Kidney (tissue), 14 donors: ENCODE data around the gene KIF17. TPM values are rescaled to one million over a fixed set of nuclear protein-coding genes. Genes with fewer than 3 reads are reported as not detected.

Experiments
- DNase-seq, 5 donors: peaks; one replicate each; pipeline ENCODE4 v3.0.0-alpha.2; 2013 to 2020
- FAIRE-seq: peaks from 2 replicates; lab custom pipeline; 2012; peaks lifted over from hg19 to GRCh38; lab: Jason Lieb, UNC
- H3K27ac ChIP-seq, 2 donors: one replicate each; pipeline ENCODE4 v1.7.0; 2013; ENCODE audit warnings: low read depth in 2 of 2, low read length in 2 of 2, inconsistent platforms in 1 of 2
- H3K27me3 ChIP-seq: one replicate; pipeline ENCODE4 v1.7.1; 2013; ENCODE audit warnings: low read length, inconsistent platforms; ENCODE audit not compliant: control insufficient read depth, insufficient read depth
- H3K36me3 ChIP-seq, 3 donors: one replicate each; pipeline versions ENCODE4 v1.7.0 to v1.7.1; 2013; ENCODE audit warnings: low read length in 3 of 3, control low read depth in 1 of 3, inconsistent platforms in 1 of 3; ENCODE audit not compliant: insufficient read depth in 3 of 3, control insufficient read depth in 2 of 3
- H3K4me1 ChIP-seq, 3 donors: one replicate each; pipeline versions ENCODE4 v1.7.0 to v1.7.1; 2013; ENCODE audit warnings: low read length in 3 of 3, inconsistent platforms in 1 of 3, low read depth in 1 of 3; ENCODE audit not compliant: control insufficient read depth in 2 of 3, insufficient read depth in 2 of 3
- H3K4me3 ChIP-seq, 3 donors: one replicate each; pipeline versions ENCODE4 v1.7.0 to v1.8.1; 2013; ENCODE audit warnings: low read length in 3 of 3, control low read depth in 1 of 3, inconsistent platforms in 1 of 3
- H3K9ac ChIP-seq, 3 donors: one replicate each; pipeline versions ENCODE4 v1.7.0 to v1.7.1; 2013; ENCODE audit warnings: low read length in 3 of 3, control low read depth in 1 of 3, inconsistent platforms in 1 of 3
- H3K9me3 ChIP-seq, 3 donors: one replicate each; pipeline versions ENCODE4 v1.7.0 to v1.7.1; 2013; ENCODE audit warnings: low read length in 3 of 3, control low read depth in 1 of 3, inconsistent platforms in 1 of 3; ENCODE audit not compliant: control insufficient read depth in 2 of 3, insufficient read depth in 1 of 3
- intact Hi-C: fragments of 100-400 bp; cut with DNase I; formaldehyde crosslinking; loops from one replicate; pipeline ENCODE4 v1.11.1; 2022
- polyA plus RNA-seq: library from polyadenylated mRNA; stranded (reverse); fragments of 350-450 nt; fragmentation: Illumina TruSeq; extraction: RNeasy Lipid Tissue Mini Kit (QIAGEN cat#74804); gene quantifications from one replicate; pipeline ENCODE4 v1.2.3, GENCODE V29; 2014; ENCODE audit warnings: low read depth, low replicate concordance; ENCODE audit not compliant: insufficient read depth
- total RNA-seq: library from RNA; stranded (reverse); fragmentation: NEBNext Ultra II Directional; extraction: Animal tissue kit (Norgen Biotek cat#: 25700); gene quantifications from one replicate; pipeline ENCODE4 v1.2.1, GENCODE V29; 2021
- TF ChIP-seq, protein P1 (sequence below): IDR thresholded peaks from 3 replicates; pipeline ENCODE4 v1.5.1; 2012; ENCODE audit warnings: mild to moderate bottlenecking, moderate library complexity, borderline replicate concordance; ENCODE audit not compliant: insufficient read depth; ENCODE audit errors: extremely low read depth
- donor health status: control.
- donor health status: control.
- donor health status: control.
- donor health status: control.
- donor health status: control.
- donor health status: DM: yes; HTN: yes; CAD: no.
- donor health status: Normal renal cell carcinoma (clear cell type).

Gene KIF17
- total and polyA plus RNA-seq, 2 donors from 2014 or later = 3.7 to 4.9 TPM

DNA sequence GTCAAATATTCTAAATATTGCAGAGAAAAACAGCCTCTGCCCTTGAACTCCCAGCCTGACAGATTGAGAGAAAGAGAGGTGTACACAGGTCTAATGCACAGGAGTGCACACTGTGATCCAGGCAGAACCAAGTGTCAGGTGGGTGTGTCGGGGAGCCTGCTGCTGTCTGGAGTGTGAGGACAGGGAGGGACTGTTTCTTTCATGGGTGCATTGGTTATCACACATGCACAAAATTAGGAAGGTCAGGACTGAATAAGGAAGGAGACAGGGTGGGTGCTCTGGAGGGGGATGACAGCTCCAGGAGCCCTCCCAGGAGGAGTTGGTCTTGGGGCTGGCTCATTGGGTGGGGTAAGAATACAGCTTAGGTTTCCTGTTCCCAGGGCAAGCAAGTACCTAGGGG lies 97.8 kb downstream of the KIF17 start:
- intact Hi-C loops = no loop called here
- no peaks in the 10 kb centered on the region for H3K4me1 ChIP-seq
- H3K36me3 ChIP-seq = no peaks in the 10 kb centered on the region
- DNase-seq (no peak), FAIRE-seq (no peak)
- no peak overlapping the region for H3K4me3 ChIP-seq
- no peak overlapping the region for H3K27ac ChIP-seq
- no peaks in the 10 kb centered on the region for H3K27me3 ChIP-seq
- no peak overlapping the region for H3K9ac ChIP-seq
- no peaks in the 10 kb centered on the region for H3K9me3 ChIP-seq
- TF ChIP-seq, protein P1, sequence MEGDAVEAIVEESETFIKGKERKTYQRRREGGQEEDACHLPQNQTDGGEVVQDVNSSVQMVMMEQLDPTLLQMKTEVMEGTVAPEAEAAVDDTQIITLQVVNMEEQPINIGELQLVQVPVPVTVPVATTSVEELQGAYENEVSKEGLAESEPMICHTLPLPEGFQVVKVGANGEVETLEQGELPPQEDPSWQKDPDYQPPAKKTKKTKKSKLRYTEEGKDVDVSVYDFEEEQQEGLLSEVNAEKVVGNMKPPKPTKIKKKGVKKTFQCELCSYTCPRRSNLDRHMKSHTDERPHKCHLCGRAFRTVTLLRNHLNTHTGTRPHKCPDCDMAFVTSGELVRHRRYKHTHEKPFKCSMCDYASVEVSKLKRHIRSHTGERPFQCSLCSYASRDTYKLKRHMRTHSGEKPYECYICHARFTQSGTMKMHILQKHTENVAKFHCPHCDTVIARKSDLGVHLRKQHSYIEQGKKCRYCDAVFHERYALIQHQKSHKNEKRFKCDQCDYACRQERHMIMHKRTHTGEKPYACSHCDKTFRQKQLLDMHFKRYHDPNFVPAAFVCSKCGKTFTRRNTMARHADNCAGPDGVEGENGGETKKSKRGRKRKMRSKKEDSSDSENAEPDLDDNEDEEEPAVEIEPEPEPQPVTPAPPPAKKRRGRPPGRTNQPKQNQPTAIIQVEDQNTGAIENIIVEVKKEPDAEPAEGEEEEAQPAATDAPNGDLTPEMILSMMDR = no peak

DNA sequence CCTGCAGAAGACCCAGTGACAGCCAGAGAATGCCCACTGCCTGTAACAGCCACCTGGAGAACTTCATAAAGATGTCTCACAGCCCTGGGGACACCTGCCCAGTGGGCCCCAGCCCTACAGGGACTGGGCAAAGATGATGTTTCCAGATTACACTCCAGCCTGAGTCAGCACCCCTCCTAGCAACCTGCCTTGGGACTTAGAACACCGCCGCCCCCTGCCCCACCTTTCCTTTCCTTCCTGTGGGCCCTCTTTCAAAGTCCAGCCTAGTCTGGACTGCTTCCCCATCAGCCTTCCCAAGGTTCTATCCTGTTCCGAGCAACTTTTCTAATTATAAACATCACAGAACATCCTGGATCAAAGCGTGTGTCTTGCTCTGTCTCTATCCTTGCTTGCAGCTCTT lies 99.3 kb downstream of the KIF17 start:
- Histone ChIP-seq H3K9ac (no peak overlapping the region), H3K4me1 (no peaks in the 10 kb centered on the region), H3K9me3 (no peaks in the 10 kb centered on the region), H3K27ac (peak overlapping the region; percentile 32 to 43), H3K27me3 (no peaks in the 10 kb centered on the region), H3K36me3 (no peaks in the 10 kb centered on the region), H3K4me3 (no peak overlapping the region)
- TF ChIP-seq, protein P1 = no peak
- intact Hi-C loops = no loop called here
- DNase-seq = no peak
- no peak for FAIRE-seq

DNA sequence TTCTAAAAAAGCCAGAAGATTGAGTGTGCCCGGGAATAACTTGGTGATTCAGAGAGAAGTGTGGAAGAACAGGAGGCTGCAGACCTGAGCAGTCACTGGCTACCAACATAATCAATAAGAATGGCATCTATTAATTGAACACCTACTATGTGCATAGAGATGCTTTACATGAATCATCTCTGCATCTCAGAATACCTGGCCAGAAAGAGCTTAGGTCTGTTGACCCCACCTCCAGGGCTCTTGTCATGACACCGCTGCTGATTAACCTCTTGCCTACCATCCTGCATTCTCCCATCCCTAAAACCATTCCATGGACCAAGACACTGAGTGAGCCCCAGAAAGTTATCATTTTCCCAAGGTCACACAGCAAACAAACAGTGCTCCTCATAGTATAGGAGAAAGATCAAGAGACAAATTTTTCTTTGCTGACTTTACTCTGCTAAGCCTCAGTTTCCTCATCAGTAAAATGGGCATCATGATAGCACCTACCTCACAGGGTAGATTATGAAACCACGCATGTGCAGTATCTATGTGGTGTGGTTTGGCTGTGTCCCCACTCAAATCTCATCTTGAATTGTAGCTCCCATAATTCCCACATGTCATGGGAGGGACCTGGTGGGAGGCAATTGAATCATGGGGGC lies 100.8 kb downstream of the KIF17 start:
- H3K27me3 ChIP-seq = no peaks in the 10 kb centered on the region
- intact Hi-C loops = no loop called here
- no peak for FAIRE-seq
- no peaks in the 10 kb centered on the region for H3K4me1 ChIP-seq
- H3K4me3 ChIP-seq = no peak overlapping the region
- no peaks in the 10 kb centered on the region for H3K9me3 ChIP-seq
- H3K36me3 ChIP-seq = no peaks in the 10 kb centered on the region
- no peak overlapping the region for H3K9ac ChIP-seq
- TF ChIP-seq, protein P1 = no peak
- no peak overlapping the region for H3K27ac ChIP-seq
- no peak for DNase-seq
